ENCODE data around the gene LDLRAP1. TPM values are rescaled to one million over a fixed set of nuclear protein-coding genes. Genes with fewer than 3 reads are reported as not detected.

LDLRAP1 gene
- total RNA-seq, 1 experiment from 2014 or later = 26.0 TPM

DNA sequence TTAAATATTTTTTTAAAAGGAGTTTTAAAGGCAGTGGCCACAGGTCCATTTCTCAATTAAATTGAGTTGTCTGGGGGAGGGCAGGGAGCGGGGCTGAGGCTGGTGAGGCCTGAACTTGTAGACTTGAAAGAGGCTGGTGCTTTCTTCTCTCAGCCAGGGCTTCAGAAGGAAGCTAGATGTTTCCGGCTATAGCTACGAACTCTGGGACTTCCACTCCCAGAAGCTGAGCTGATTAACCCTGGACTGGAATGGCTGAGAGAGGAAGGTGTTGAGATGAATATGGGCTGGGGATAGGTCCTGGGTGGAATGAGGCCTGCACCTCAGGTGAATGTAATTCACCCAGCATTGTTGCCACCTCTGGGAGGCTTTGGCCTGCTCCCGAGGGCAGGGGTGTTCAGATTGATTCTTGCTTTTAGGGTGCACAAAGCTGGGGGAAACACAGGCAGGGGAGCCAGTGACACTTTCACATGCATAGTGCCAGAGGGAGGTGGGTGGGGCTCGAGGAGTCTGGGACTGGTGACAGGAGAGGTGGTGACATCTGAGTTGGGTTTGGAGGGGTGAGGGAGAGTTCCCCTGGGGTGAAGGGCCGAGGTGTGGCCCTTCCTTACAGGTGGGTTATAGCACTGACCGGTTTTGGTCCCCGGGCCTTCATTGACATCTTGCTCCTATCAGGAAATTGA is 18.2 kb downstream of the LDLRAP1 start (continued):
- TF ChIP-seq, protein P1, sequence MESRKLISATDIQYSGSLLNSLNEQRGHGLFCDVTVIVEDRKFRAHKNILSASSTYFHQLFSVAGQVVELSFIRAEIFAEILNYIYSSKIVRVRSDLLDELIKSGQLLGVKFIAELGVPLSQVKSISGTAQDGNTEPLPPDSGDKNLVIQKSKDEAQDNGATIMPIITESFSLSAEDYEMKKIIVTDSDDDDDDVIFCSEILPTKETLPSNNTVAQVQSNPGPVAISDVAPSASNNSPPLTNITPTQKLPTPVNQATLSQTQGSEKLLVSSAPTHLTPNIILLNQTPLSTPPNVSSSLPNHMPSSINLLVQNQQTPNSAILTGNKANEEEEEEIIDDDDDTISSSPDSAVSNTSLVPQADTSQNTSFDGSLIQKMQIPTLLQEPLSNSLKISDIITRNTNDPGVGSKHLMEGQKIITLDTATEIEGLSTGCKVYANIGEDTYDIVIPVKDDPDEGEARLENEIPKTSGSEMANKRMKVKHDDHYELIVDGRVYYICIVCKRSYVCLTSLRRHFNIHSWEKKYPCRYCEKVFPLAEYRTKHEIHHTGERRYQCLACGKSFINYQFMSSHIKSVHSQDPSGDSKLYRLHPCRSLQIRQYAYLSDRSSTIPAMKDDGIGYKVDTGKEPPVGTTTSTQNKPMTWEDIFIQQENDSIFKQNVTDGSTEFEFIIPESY (IDR thresholded peaks at IDR 0.05; ENCODE audit: extremely low read depth, insufficient replicate concordance, low read length) = no peak

DNA sequence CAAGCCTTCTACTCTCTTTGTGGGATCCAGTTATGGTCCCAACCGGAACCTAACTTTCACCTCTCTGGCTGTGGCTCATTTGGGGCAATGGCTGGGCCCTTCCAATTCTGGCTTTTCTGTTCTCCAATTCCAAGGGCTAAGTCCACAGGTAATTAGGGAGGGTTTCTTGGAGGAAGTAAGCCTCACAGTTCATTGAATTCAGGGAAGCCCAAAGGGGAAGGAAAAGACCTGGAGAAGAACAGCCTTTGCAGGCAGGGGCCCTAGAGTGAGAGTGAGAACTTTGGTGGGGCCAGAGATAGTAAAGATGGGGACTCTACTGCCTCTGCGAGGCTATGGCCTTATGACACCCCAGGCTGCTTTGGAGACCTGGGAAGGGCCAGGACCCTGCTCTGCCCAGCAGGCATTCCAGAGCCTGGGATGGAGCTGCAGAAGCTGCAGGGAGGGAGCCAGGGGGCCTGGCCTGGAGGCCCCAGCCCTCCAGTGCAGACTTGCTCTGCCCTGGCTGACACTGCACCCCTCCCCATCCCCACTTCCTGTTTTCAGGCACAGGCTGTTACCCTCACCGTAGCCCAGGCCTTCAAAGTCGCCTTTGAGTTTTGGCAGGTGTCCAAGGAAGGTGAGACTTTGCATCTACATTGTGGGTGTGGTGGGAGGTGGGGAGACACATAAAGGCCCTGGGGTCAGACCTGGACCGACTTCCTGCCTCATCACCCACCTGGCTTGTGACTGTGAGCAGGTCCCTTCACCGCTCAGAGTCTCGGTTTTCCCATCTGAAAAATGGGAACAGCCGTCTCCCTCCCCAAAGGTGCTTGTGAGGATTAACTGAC is 18.9 kb downstream of the LDLRAP1 start:
- Histone ChIP-seq H3K27me3 (ENCODE audit: insufficient read depth, low read length) (no peaks in the 10 kb centered on the region), H3K27ac (ENCODE audit: low read depth, low read length) (no peak overlapping the region), H3K36me3 (ENCODE audit: control insufficient read depth in 1 of 2, insufficient read depth in 2 of 2, low read length in 2 of 2) (peaks cover 5 to 11% of the 10 kb centered on the region in 2 experiments; a peak in 2 of 4 replicates), H2AFZ (ENCODE audit: low read depth, low read length, poor library complexity, severe bottlenecking) (no peak overlapping the region), H3K9me3 (ENCODE audit: control insufficient read depth in 1 of 2, insufficient read depth in 1 of 2, low read depth in 1 of 2, low read length in 2 of 2) (no peaks in the 10 kb centered on the region), H3K4me2 (ENCODE audit: low read length) (no peak overlapping the region), H3K4me3 (replicated peaks in 1 of 2; ENCODE audit: low read depth in 1 of 2, low read length in 2 of 2) (no peak overlapping the region), H4K20me1 (ENCODE audit: insufficient read depth) (no peaks in the 10 kb centered on the region), H3K9ac (ENCODE audit: low read length) (no peak overlapping the region), H3K9me2 (ENCODE audit: insufficient read depth) (no peaks in the 10 kb centered on the region), H3K4me1 (ENCODE audit: control insufficient read depth in 1 of 2, insufficient read depth in 2 of 2, low read length in 2 of 2) (peaks cover 15 to 20% of the 10 kb centered on the region in 2 experiments), H3K79me2 (ENCODE audit: insufficient read depth, low read length) (no peaks in the 10 kb centered on the region)
- intact Hi-C loops (cut with micrococcal nuclease) = no loop called here
- ChIA-PET RAD21 (ENCODE audit: low non-redundant PET in 1 of 2, low total read pairs in 2 of 2, uncharacterized antibody in 2 of 2, unreplicated experiment in 2 of 2) (no interaction called here), POLR2A (no interaction called here), CTCF (no interaction called here)
- no peak for ATAC-seq
- no peak for DNase-seq (ENCODE audit: low read depth, low spot score)
- no TSS peak for BruUV-seq (replicated peaks)
- TF ChIP-seq, protein P2, sequence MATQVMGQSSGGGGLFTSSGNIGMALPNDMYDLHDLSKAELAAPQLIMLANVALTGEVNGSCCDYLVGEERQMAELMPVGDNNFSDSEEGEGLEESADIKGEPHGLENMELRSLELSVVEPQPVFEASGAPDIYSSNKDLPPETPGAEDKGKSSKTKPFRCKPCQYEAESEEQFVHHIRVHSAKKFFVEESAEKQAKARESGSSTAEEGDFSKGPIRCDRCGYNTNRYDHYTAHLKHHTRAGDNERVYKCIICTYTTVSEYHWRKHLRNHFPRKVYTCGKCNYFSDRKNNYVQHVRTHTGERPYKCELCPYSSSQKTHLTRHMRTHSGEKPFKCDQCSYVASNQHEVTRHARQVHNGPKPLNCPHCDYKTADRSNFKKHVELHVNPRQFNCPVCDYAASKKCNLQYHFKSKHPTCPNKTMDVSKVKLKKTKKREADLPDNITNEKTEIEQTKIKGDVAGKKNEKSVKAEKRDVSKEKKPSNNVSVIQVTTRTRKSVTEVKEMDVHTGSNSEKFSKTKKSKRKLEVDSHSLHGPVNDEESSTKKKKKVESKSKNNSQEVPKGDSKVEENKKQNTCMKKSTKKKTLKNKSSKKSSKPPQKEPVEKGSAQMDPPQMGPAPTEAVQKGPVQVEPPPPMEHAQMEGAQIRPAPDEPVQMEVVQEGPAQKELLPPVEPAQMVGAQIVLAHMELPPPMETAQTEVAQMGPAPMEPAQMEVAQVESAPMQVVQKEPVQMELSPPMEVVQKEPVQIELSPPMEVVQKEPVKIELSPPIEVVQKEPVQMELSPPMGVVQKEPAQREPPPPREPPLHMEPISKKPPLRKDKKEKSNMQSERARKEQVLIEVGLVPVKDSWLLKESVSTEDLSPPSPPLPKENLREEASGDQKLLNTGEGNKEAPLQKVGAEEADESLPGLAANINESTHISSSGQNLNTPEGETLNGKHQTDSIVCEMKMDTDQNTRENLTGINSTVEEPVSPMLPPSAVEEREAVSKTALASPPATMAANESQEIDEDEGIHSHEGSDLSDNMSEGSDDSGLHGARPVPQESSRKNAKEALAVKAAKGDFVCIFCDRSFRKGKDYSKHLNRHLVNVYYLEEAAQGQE (IDR thresholded peaks at IDR 0.05; ENCODE audit: low read depth) = no peak
- TF ChIP-seq FOSL1 (IDR thresholded peaks at IDR 0.05; ENCODE audit: low read depth) = no peak
- TF ChIP-seq, protein P1 (IDR thresholded peaks at IDR 0.05; ENCODE audit: extremely low read depth, insufficient replicate concordance, low read length) = no peak
- TF ChIP-seq, protein P3, sequence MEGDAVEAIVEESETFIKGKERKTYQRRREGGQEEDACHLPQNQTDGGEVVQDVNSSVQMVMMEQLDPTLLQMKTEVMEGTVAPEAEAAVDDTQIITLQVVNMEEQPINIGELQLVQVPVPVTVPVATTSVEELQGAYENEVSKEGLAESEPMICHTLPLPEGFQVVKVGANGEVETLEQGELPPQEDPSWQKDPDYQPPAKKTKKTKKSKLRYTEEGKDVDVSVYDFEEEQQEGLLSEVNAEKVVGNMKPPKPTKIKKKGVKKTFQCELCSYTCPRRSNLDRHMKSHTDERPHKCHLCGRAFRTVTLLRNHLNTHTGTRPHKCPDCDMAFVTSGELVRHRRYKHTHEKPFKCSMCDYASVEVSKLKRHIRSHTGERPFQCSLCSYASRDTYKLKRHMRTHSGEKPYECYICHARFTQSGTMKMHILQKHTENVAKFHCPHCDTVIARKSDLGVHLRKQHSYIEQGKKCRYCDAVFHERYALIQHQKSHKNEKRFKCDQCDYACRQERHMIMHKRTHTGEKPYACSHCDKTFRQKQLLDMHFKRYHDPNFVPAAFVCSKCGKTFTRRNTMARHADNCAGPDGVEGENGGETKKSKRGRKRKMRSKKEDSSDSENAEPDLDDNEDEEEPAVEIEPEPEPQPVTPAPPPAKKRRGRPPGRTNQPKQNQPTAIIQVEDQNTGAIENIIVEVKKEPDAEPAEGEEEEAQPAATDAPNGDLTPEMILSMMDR (IDR thresholded peaks at IDR 0.05 in 2 of 3, conservative IDR thresholded peaks at IDR 0.05 in 1 of 3; ENCODE audit: borderline replicate concordance in 1 of 3, insufficient read depth in 1 of 3, low read depth in 2 of 3, low read length in 2 of 3) = no peak
- TF ChIP-seq, protein P4, sequence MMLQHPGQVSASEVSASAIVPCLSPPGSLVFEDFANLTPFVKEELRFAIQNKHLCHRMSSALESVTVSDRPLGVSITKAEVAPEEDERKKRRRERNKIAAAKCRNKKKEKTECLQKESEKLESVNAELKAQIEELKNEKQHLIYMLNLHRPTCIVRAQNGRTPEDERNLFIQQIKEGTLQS (IDR thresholded peaks at IDR 0.05) = no peak
- TF ChIP-seq RAD21 (IDR thresholded peaks at IDR 0.05; ENCODE audit: low read depth) = no peak
- no peak for TF ChIP-seq SP1 (IDR thresholded peaks at IDR 0.05; ENCODE audit: low read depth)
- TF ChIP-seq TCF7L2 (IDR thresholded peaks at IDR 0.05; ENCODE audit: borderline replicate concordance, extremely low read depth, insufficient read depth, insufficient read length) = no peak
- TF ChIP-seq EZH2phosphoT487 (IDR thresholded peaks at IDR 0.05; ENCODE audit: borderline replicate concordance) = no peak
- no peak for TF ChIP-seq ZFX (IDR thresholded peaks at IDR 0.05)
- TF ChIP-seq SRF (IDR thresholded peaks at IDR 0.05; ENCODE audit: low read depth) = no peak

Measured in HCT116 (cell line).